SK-MEL-5 (cell line): ENCODE data around the gene LACTB. TPM values are rescaled to one million over a fixed set of nuclear protein-coding genes. Genes with fewer than 3 reads are reported as not detected.

Experiments used
- DNase-seq: peaks from one replicate; pipeline ENCODE4 v3.0.0-alpha.2; 2016; ENCODE audit warnings: low read depth, low spot score
- in situ Hi-C: cut with HindIII; loops from 2 replicates; pipeline ENCODE4 v1.10.0; 2016; ENCODE audit warnings: low sequenced_read_pairs, high pct_unique_total_duplicates, low pct_unique_long_range_greater_than_20kb
- polyA plus RNA-seq, 2 experiments: library from polyadenylated mRNA; depleted of rRNA; stranded (reverse); fragments of >200 nt; gene quantifications; 2 replicates each; pipeline ENCODE4 v1.2.3, GENCODE V29; 2015
- total RNA-seq: library from RNA; depleted of rRNA; stranded (reverse); fragments of >200 nt; shearing (Covaris generic); gene quantifications from 2 replicates; pipeline ENCODE4 v1.2.3, GENCODE V29; 2014; rRNA removed

Gene LACTB, protein sequence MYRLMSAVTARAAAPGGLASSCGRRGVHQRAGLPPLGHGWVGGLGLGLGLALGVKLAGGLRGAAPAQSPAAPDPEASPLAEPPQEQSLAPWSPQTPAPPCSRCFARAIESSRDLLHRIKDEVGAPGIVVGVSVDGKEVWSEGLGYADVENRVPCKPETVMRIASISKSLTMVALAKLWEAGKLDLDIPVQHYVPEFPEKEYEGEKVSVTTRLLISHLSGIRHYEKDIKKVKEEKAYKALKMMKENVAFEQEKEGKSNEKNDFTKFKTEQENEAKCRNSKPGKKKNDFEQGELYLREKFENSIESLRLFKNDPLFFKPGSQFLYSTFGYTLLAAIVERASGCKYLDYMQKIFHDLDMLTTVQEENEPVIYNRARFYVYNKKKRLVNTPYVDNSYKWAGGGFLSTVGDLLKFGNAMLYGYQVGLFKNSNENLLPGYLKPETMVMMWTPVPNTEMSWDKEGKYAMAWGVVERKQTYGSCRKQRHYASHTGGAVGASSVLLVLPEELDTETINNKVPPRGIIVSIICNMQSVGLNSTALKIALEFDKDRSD
- total RNA-seq, result 13.7 and 16.4 TPM in 2 replicates
- polyA plus RNA-seq (2015; cell fraction: cytosol; rRNA removed), result 10.0 and 12.5 TPM in 2 replicates
- polyA plus RNA-seq (2015; cell fraction: nucleus; rRNA removed), result 9.2 and 11.3 TPM in 2 replicates

- peak; percentile 87 for DNase-seq
- in situ Hi-C loops, result no loop called here
Measured at GRCh38 chr15:63121382-63122001, at the start of gene LACTB. Gene LACTB (plus strand): TSS chr15:63121861. CDS start chr15:63121872, 11 bp downstream.

DNA sequence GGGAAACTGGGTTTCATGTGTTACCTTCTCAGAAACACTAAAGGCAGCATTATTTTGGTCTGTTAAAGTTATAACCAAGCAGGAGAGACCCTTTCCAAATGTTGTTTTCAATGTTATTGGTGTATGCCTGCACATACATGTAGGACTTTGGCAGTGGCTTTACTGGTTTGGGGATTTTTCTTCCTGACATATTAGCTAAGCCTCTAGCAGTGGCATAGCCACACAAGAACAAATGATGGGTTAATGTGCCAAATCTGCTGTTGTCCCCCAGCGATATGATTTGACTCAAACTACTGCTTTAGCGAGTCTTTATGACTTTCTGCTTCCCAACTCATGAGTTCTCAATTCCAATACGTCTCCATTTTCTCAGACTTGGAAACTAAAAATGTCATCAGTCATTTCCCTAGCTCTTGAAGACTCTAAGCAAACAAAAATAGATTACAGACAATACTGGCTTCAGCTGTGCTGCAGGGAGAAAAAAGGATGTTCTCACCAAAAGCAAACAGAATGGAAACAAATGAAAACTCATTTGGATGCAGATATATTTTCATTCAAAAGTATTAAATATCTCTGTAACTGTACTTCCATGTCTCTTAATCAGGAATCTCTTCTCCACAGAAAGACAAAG, 49.5 kb upstream of the LACTB start:
- no peak for DNase-seq
- in situ Hi-C loops, result no loop called here

DNA sequence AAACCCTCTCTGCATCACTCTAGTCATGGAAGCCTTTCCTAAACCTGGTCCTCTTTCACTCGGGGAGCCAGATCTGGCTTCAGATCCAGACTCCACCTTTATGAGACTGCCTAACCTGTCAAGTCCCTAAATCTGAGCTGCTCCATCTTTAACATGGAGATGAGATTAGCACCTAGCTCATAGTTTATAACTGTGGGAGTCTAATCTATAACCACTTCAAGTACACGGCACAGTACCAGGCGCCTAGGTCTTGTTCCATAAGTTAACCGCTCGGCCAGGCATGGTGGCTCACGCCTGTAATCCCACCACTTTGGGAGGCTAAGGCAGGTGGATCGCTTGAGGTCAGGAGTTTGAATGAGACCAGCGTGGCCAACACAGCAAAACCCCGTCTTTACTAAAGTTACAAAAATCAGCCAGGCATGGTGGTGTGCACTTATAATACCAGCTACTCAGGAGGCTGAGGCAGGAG, 48.8 kb upstream of the LACTB start:
- no peak for DNase-seq
- in situ Hi-C loops, result no loop called here

DNA sequence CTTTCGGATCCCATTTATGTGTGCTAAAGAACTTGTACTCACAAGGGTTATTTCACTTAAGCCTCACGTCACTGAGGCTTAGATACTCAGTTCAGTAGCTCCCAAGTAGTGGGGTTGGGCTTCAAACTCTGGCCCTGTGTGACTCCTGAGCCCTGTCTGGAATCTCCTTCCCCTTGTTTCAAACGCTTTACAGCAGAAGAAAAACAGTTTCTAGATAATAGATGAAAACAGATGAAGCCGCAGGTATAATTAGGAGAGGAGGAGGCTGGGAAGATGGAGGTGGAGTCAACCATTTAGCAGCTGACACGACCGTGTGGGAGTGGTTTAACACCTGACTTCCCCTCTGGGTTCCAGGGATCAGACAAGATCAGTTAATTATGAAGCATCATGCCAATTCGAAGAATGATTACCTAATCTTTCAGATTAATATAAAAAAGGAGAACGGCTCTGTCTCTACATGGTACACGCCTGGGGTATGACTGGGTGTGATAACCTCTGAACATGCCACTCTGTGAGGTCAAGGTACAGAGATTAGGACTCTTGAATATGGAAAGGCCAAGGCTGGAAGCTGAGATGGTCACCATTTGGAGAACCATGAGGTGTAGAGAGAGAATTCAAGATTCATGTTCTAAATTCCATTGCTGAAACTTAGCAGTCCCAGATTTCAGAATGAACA, 48.0 kb upstream of the LACTB start:
- no peak for DNase-seq
- in situ Hi-C loops, result no loop called here

DNA sequence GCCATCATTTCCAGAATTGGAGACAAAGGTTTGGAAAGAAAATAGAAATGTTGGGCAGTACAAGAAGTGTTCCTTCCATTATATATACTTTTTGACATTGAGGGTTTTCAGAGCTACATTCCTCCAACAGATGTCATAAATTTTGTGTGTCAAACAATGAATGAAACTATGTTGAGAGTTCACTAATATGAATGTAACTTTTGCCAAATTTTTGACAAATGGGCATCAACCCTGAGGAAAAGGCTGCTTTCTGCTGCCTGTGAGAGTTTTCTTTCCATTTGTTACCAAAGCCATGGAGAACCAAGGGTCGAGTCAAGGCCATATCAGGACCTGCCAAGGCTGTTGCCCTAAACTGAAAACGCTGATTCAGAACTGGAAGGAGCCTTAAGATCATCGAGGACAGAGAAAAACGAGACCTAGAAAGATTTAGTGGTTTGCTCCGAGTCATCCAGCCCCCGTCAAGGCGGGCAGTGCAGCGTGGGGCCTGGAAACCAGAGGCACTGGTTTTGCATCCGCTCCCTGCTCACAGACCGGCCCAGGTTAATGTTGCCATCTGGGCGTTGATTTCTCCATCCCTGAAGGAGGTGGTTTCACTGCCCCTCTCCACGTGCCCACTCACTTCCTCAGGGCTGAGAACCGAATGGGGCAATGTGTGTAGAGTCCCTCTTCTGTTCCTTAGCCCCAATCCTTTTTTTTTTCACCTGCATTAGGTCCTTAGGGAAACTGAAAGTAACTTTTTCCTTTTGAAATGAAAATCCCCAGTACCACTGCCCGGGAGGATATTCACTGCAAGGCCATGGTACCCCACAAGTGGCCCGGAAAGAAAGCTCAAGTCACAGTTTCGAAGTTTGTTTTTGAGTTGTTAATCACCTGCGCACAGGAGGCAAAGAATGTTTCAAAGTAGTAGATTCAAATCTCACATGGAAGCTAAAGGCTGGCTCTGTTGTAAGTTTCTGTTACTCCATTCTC, 46.4 kb upstream of the LACTB start:
- in situ Hi-C loops, result no loop called here
- DNase-seq, result no peak

- DNase-seq, result no peak
- in situ Hi-C loops, result no loop called here
Measured at GRCh38 chr15:63075984-63076713, 45.5 kb upstream of the LACTB start.

- in situ Hi-C loops, result no loop called here
- no peak for DNase-seq
Measured at GRCh38 chr15:63076714-63077046, 45.0 kb upstream of the LACTB start.

DNA sequence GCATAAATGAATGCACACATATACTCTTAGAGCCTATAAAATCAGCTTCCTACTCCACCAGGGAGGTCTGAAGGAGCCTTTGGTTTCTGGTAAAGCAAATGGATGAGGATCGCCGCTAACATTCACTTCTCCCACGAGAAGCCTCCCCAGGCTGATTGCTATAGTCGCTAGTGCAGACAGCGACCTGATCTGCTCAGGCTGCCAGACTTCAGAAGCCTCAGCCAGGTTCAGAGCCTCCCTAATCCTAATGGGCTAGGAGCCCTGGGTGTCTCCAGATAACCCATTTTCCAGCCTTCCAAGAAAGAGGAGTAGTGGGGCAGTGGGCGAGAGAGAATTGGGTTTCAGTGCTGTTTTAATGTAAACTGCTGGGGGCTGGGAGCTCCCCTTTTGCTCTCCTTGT, 43.7 kb upstream of the LACTB start:
- no peak for DNase-seq
- in situ Hi-C loops, result no loop called here

DNA sequence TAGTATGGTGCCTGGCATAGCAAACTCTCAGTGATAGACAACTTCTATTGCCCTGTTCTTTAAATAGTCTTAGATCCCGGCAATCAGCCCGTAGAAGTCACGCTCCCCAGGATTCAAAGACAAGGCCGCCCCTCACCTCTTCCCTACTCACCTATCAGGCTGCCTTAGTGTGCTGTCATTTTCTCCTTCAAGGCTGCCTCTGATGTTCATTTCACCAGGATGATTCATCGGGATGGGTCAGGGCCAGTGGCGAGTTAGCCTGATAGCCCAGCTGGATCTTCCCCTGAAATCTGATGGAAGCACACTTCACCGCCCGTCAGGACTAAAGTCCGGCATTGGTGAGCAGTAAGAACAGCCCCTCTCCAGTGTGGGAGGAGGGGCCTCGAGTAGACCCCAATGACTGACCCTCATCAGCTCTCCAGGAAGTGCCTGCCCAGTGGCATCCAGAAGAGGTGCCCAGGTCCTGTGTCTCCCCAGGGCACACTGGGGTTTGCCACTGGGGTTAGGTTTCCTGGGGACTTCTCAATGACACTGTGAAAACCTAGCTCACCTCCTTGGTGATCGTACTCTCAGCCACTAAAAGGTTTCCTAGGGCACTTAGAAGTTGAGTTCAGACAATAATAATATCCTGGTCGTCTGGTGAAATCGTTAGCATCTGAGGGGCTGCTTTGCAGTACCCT, 41.6 kb upstream of the LACTB start:
- DNase-seq, result no peak
- in situ Hi-C loops, result no loop called here

- in situ Hi-C loops, result no loop called here
- no peak for DNase-seq
Measured at GRCh38 chr15:63080634-63081250, 40.9 kb upstream of the LACTB start.

DNA sequence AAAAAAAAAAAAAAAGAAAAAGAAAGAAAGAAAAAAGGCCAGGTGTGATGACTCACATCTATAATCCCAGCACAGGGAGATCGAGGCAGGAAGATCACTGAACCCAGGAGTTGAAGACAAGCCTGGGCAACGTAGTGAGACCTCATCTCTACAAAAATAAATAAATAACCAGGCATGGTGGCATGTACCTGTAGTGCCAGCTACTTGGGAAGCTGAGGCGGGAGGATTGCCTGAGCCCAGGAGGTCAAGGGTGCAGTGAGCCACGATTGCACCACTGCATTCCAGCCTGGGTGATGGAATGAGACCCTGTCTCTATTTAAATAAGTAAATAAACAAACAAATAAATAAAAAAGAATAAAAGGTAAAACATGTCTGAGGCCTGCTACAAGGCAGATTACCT, 39.3 kb upstream of the LACTB start:
- no peak for DNase-seq

DNA sequence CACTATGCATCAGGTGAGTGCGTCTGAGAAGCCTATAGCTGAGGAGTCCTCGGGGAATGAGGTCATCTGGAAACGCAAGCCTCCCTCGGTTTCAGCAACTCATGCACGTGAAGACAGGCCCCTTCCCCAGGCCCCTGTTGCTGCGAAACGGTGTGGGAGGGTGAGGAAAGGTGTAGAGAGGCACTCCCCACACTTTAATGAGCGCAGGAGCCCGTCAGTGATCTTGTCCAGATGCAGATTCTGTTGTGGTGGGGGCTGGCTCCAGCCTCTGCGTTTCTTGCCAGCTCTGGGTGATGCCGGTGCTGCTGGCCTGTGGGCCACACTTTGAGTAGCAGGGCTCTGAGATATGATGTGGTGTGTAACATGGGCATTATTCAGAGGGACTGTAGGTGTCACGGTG, 38.6 kb upstream of the LACTB start:
- no peak for DNase-seq
- in situ Hi-C loops, result no loop called here

More for the DNA sequence above, 39.3 kb upstream of the LACTB start:
- in situ Hi-C loops, result no loop called here

DNA sequence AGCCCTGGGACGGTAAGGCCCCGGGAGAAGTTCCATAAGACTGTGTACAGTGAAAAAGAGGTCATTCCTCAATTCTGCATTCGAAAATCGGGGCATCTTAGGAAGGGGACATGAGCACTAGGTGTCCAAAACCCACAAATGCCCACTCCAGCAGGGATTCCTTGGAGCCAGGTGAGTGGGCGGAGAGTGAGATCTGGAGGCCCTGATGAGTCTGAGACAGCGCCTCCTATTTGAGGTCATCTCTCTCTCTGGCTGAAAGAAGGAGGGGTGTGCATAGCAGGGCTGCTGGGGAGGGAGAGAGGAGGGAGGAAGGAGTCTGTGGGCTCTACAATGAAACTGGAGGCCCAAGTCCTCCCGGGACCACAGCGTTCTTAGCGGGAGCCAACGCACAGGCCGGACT, 38.1 kb upstream of the LACTB start:
- in situ Hi-C loops, result no loop called here
- no peak for DNase-seq

- in situ Hi-C loops, result no loop called here
Measured at GRCh38 chr15:63084806-63085205, 36.9 kb upstream of the LACTB start.

DNA sequence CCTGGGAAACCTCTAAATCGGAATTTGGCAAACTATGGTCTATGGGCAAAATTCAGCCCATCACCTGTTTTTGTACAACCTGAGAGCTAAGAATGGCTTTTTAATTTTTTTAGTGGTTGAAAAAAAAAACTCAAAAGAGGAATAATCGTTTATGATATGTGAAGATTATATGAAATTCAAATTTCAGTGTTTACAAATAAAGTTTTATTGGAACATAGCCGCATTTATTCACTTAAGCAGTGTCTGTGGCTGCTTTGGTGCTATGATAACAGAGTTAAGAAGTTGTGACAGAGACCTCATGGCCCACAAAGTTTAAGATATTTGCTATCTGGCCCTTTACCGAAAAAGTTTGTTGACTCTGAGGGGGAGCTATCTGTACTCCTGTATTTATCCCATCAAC, 36.4 kb upstream of the LACTB start:
- in situ Hi-C loops, result no loop called here
- DNase-seq, result no peak

More at GRCh38 chr15:63084806-63085205, 36.9 kb upstream of the LACTB start:
- DNase-seq, result no peak
